Measurements from ENCODE around the gene SLC29A4.

GRCh38 chr7:5309146-5309545, 26.4 kb downstream of the SLC29A4 start:
- no peak for TF ChIP-seq CTCF (IDR thresholded peaks at IDR 0.05)
- TF ChIP-seq NFIC (IDR thresholded peaks at IDR 0.05; ENCODE audit: borderline replicate concordance): no peak
- TF ChIP-seq REST (IDR thresholded peaks at IDR 0.05; ENCODE audit: low read depth, low read length): no peak
- TF ChIP-seq SIN3A (IDR thresholded peaks at IDR 0.05; ENCODE audit: borderline replicate concordance, low read depth, low read length): no peak
- TF ChIP-seq EP300 (IDR thresholded peaks at IDR 0.05; ENCODE audit: borderline replicate concordance in 1 of 2, low read depth in 1 of 2, low read length in 1 of 2): no peak
- no peak for TF ChIP-seq FOSL2 (IDR thresholded peaks at IDR 0.05; ENCODE audit: borderline replicate concordance, low read depth)
- no peak for TF ChIP-seq RAD21 (IDR thresholded peaks at IDR 0.05; ENCODE audit: low read length)
- no peak for TF ChIP-seq TEAD4 (IDR thresholded peaks at IDR 0.05; ENCODE audit: borderline replicate concordance, insufficient read depth)
- no peak for TF ChIP-seq GABPA (IDR thresholded peaks at IDR 0.05; ENCODE audit: low read depth)
